K562 (cell line): ENCODE data around the gene CNMD. TPM values are rescaled to one million over a fixed set of nuclear protein-coding genes. Genes with fewer than 3 reads are reported as not detected.

Experiments
- ATAC-seq: fragments of 200-7000 bp; cut with Tn5 transposase; 3 replicates; pipeline ENCODE4 v1.9.1; 2020; ENCODE audit warnings: moderate library complexity
- BruUV-seq: library from RNA; stranded (reverse); fragments of 400-500 nt; replicated peaks from 2 replicates; lab custom pipeline; 2021; lab: Mats Ljungman, UMichigan
- CTCF ChIA-PET: fragments of 300-600 bp; formaldehyde crosslinking; extraction: SDS; loops from one replicate; lab custom pipeline; 2021; ENCODE audit warnings: low intra/inter-chr PET ratio; lab: Yijun Ruan, JAX
- POLR2A ChIA-PET: fragments of 300-600, 350-650 bp; sonication (Branson Sonifier 250); formaldehyde crosslinking; extraction: SDS; loops from one replicate; lab custom pipeline; 2021; ENCODE audit warnings: antibody characterized with exemption, inconsistent platforms; lab: Yijun Ruan, JAX
- DNase-seq, 4 experiments: peaks; one replicate each; pipeline versions ENCODE4 v3.0.0 to v3.0.0-alpha.2; 2011 to 2018; ENCODE audit warnings: low spot score in 3 of 4, mixed read lengths in 3 of 4; ENCODE audit errors: extremely low read depth in 1 of 4
- FAIRE-seq: peaks from 2 replicates; lab custom pipeline; 2011; peaks lifted over from hg19 to GRCh38; lab: Jason Lieb, UNC
- H2AFZ ChIP-seq: 2 replicates; pipeline ENCODE4 v1.6.0; 2011; ENCODE audit warnings: low read depth, low read length, control low read depth, inconsistent platforms
- H3K27ac ChIP-seq: fragments of 200-600 bp; 3 replicates; pipeline ENCODE4 v1.8.0; 2011; ENCODE audit warnings: low read depth, mild to moderate bottlenecking, control low read depth, inconsistent platforms, low read length, moderate library complexity, mixed read lengths; ENCODE audit errors: extremely low read depth
- H3K27me3 ChIP-seq, 2 experiments: fragments of 300-600 bp in 1 of 2; 2 replicates in 1 of 2; 3 replicates in 1 of 2; pipeline versions ENCODE4 v1.6.0 to v1.8.0; 2011; ENCODE audit warnings: inconsistent platforms in 2 of 2, low read length in 2 of 2, mild to moderate bottlenecking in 1 of 2, mixed read lengths in 1 of 2, moderate library complexity in 1 of 2; ENCODE audit not compliant: control insufficient read depth in 2 of 2, insufficient read depth in 2 of 2
- H3K36me3 ChIP-seq: fragments of 300-600 bp; 3 replicates; pipeline ENCODE4 v1.8.0; 2011; ENCODE audit warnings: mild to moderate bottlenecking, low read length, inconsistent platforms; ENCODE audit not compliant: control insufficient read depth, insufficient read depth
- H3K4me1 ChIP-seq, 2 experiments: fragments of 200-600 bp in 1 of 2; replicated peaks in 1 of 2; 2 replicates in 1 of 2; 3 replicates in 1 of 2; pipeline versions ENCODE4 v1.5.1 to v1.8.0; 2011; ENCODE audit warnings: inconsistent platforms in 2 of 2, low read length in 2 of 2, mild to moderate bottlenecking in 1 of 2, mixed read lengths in 1 of 2, moderate library complexity in 1 of 2; ENCODE audit not compliant: control insufficient read depth in 2 of 2, insufficient read depth in 2 of 2
- H3K4me2 ChIP-seq: 2 replicates; pipeline ENCODE4 v1.6.1; 2011; ENCODE audit warnings: low read length, control low read depth, inconsistent platforms, mixed read lengths; ENCODE audit not compliant: insufficient read depth
- H3K4me3 ChIP-seq: fragments of 200-600 bp; sonication (generic), shearing (Covaris generic); 2 replicates; pipeline ENCODE4 v1.5.1; 2016; ENCODE audit warnings: control low read depth, inconsistent platforms
- H3K79me2 ChIP-seq: fragments of 200-600 bp; 3 replicates; pipeline ENCODE4 v1.8.0; 2011; ENCODE audit warnings: low read length, inconsistent platforms; ENCODE audit not compliant: control insufficient read depth, insufficient read depth
- H3K9ac ChIP-seq, 2 experiments: 2 replicates each; pipeline versions ENCODE4 v1.6.0 to v1.6.1; 2011; ENCODE audit warnings: low read depth in 2 of 2, low read length in 2 of 2, control low read depth in 1 of 2, inconsistent platforms in 1 of 2, mild to moderate bottlenecking in 1 of 2, mixed read lengths in 1 of 2; ENCODE audit not compliant: insufficient read depth in 1 of 2
- H3K9me1 ChIP-seq: one replicate; pipeline ENCODE4 v1.6.0; 2011; ENCODE audit warnings: inconsistent platforms, mild to moderate bottlenecking, low read length, moderate library complexity; ENCODE audit not compliant: control insufficient read depth, insufficient read depth
- H3K9me3 ChIP-seq: replicated peaks from 2 replicates; pipeline ENCODE4 v1.5.1; 2011; ENCODE audit warnings: low read depth, low read length, inconsistent platforms; ENCODE audit not compliant: control insufficient read depth, insufficient read depth
- H4K20me1 ChIP-seq: replicated peaks from 2 replicates; pipeline ENCODE4 v1.6.1; 2011; ENCODE audit warnings: low read length, inconsistent platforms, mixed read lengths; ENCODE audit not compliant: control insufficient read depth, insufficient read depth
- KLF6 ChIP-seq: fragments of 250-450 bp; sonication (Bioruptor Pico); IDR thresholded peaks from 2 replicates; pipeline ENCODE4 v1.4.0; 2020; ENCODE audit warnings: mild to moderate bottlenecking, moderate library complexity, borderline replicate concordance
- MYC ChIP-seq, 2 experiments: fragments of 250-450 bp in 1 of 2; sonication (Bioruptor Pico) in 1 of 2; IDR thresholded peaks; 2 replicates each; pipeline versions ENCODE4 v1.5.1 to v1.6.1; 2012 to 2021; ENCODE audit warnings: low read depth in 2 of 2, borderline replicate concordance in 1 of 2, improper control_type of control experiment in 1 of 2, low read length in 1 of 2, mild to moderate bottlenecking in 1 of 2, moderate library complexity in 1 of 2
- SMAD3 ChIP-seq: fragments of 450-650 bp; formaldehyde crosslinking; conservative IDR thresholded peaks from 2 replicates; pipeline ENCODE4 v1.4.0; 2020; ENCODE audit warnings: mild to moderate bottlenecking
- TAL1 ChIP-seq: fragments of 450-650 bp; IDR thresholded peaks from 2 replicates; pipeline ENCODE4 v1.6.1; 2016; ENCODE audit warnings: mild to moderate bottlenecking
- TGIF2 ChIP-seq: sonication (generic); formaldehyde crosslinking; IDR thresholded peaks from 2 replicates; pipeline ENCODE4 v1.8.1; 2022; ENCODE audit warnings: mild to moderate bottlenecking, missing genetic modification reagents, moderate library complexity
- YY1 ChIP-seq, 3 experiments: IDR thresholded peaks; 2 replicates each; pipeline ENCODE4 v1.6.1; 2011; ENCODE audit warnings: low read length in 2 of 3, mild to moderate bottlenecking in 2 of 3, moderate library complexity in 2 of 3, borderline replicate concordance in 1 of 3, control low read depth in 1 of 3, low read depth in 1 of 3; ENCODE audit not compliant: insufficient read depth in 3 of 3, insufficient replicate concordance in 2 of 3, control insufficient read depth in 1 of 3, insufficient read length in 1 of 3; ENCODE audit errors: extremely low read depth in 1 of 3
- ZBTB33 ChIP-seq: sonication (generic); formaldehyde crosslinking; IDR thresholded peaks from 2 replicates; pipeline ENCODE4 v1.8.1; 2023; ENCODE audit warnings: mild to moderate bottlenecking, missing genetic modification reagents
- ZNF324 ChIP-seq: fragments of 250-450 bp; sonication (Bioruptor Pico); IDR thresholded peaks from 2 replicates; pipeline ENCODE4 v1.4.0; 2020; ENCODE audit warnings: mild to moderate bottlenecking
- ZNF354B ChIP-seq: fragments of 250-450 bp; sonication (Bioruptor Pico); IDR thresholded peaks from 2 replicates; pipeline ENCODE4 v1.4.0; 2020
- ZNF444 ChIP-seq: fragments of 250-450 bp; sonication (Bioruptor Pico); IDR thresholded peaks from 2 replicates; pipeline ENCODE4 v1.4.0; 2020; ENCODE audit warnings: mild to moderate bottlenecking, moderate library complexity
- WGBS: fragments of 100-300 bp; shearing (Covaris generic); methylation state at CpG from one replicate; pipeline ENCODE4 v1.1.6; 2016; ENCODE audit warnings: low coverage, mixed read lengths; ENCODE audit not compliant: insufficient coverage; ENCODE audit errors: missing lambda C conversion rate; 5-methylcytosine and 5-hydroxymethylcytosine counted together
- in situ Hi-C: fragments of 300-500 bp; cut with MboI; formaldehyde crosslinking; loops from 4 replicates; pipeline ENCODE4 v1.15.0; 2018; ENCODE audit warnings: inconsistent platforms, mixed read lengths
- intact Hi-C: fragments of 100-400 bp; cut with micrococcal nuclease; formaldehyde crosslinking; loops from 2 replicates; pipeline ENCODE4 v1.14.2; 2022
- polyA plus RNA-seq, 8 experiments: library from polyadenylated mRNA; depleted of rRNA in 4 of 8; stranded (reverse) in 5 of 8; unstranded in 3 of 8; fragments of >200 nt; fragmentation: Nextera tagmentation in 2 of 8; fragmentation: Illumina TruSeq in 1 of 8; extraction: Ambion mirVana in 2 of 8; extraction: Trizol in 1 of 8; gene quantifications; 2 replicates each; pipeline versions ENCODE4 v1.2.1 to v1.2.3, GENCODE V29; 2011 to 2014; ENCODE audit warnings: inconsistent platforms in 1 of 8, missing spikeins in 1 of 8
- total RNA-seq, 7 experiments: library from RNA; depleted of rRNA in 6 of 7; stranded (reverse); fragments of >200 nt in 6 of 7; fragmentation: Illumina TruSeq in 2 of 7; extraction: Trizol in 2 of 7; gene quantifications; 2 replicates each; pipeline versions ENCODE4 v1.2.1 to v1.2.3, GENCODE V29; 2011 to 2021; ENCODE audit warnings: low replicate concordance in 1 of 7
- TF ChIP-seq, protein P1 (sequence below): fragments of 250-450 bp; sonication (Bioruptor Pico); IDR thresholded peaks from 2 replicates; pipeline ENCODE4 v1.8.0; 2022; ENCODE audit warnings: inconsistent platforms
- TF ChIP-seq, protein P2 (sequence below): fragments of 450-650 bp; formaldehyde crosslinking; IDR thresholded peaks from 2 replicates; pipeline ENCODE4 v1.4.0; 2022; ENCODE audit warnings: missing genetic modification characterization
- TF ChIP-seq, protein P3 (sequence below): fragments of 250-450 bp; sonication (Bioruptor Pico); IDR thresholded peaks from 2 replicates; pipeline ENCODE4 v1.6.1; 2021; ENCODE audit warnings: mild to moderate bottlenecking
- TF ChIP-seq, protein P4 (sequence below): sonication (generic); formaldehyde crosslinking; IDR thresholded peaks from 2 replicates; pipeline ENCODE4 v1.8.1; 2022; ENCODE audit warnings: missing genetic modification reagents

CNMD gene
- total and polyA plus RNA-seq, 9 of the 15 experiments (the other 6 are each of a cell fraction or from before 2014, with no cell fraction given), result not detected

DNA sequence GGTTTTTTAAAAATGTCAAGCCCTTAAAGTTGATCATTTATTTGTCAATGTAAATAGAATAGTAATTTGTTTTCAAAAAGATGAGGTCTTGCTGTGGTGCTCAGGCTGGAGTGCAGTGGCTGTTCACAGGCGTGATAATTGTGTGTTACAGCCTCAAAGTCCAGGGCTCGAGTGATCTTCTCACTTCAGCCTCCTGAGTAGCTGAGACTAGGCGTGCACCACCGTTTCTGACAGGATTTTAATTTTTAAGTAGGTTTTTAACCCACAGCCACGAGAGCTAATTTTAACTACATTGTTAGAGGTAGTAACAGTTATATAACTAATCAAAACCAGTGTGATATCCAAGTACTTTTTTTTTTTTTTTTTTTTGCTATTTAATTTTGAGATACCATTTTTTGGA, 43.1 kb downstream of the CNMD start:
- in situ Hi-C loops (no loop called here), intact Hi-C loops (no loop called here)
- H4K20me1 ChIP-seq, result no peaks in the 10 kb centered on the region
- H3K27ac ChIP-seq, result no peak overlapping the region
- BruUV-seq, result no TSS peak
- FAIRE-seq (no peak), DNase-seq (no peak), ATAC-seq (no peak)
- H3K4me3 ChIP-seq, result no peak overlapping the region
- no peak overlapping the region for H3K4me2 ChIP-seq
- no peaks in the 10 kb centered on the region for H3K36me3 ChIP-seq
- ChIA-PET POLR2A (no interaction called here), CTCF (no interaction called here)
- TF ChIP-seq YY1 (IDR thresholded peaks at IDR 0.05; ENCODE audit: borderline replicate concordance in 1 of 3, control insufficient read depth in 1 of 3, extremely low read depth in 1 of 3, insufficient read depth in 3 of 3, insufficient read length in 1 of 3, insufficient replicate concordance in 2 of 3, low read depth in 1 of 3, low read length in 2 of 3) (no peak), ZNF324 (no peak), ZNF354B (CRISPR knock-in tag) (no peak), KLF6 (CRISPR knock-in tag) (no peak), ZBTB33 (no peak), SMAD3 (CRISPR knock-in tag) (no peak), MYC (IDR thresholded peaks at IDR 0.05; ENCODE audit: low read depth, low read length) (no peak), MYC (CRISPR knock-in tag; IDR thresholded peaks at IDR 0.05; ENCODE audit: borderline replicate concordance, low read depth) (no peak), ZNF444 (CRISPR knock-in tag) (no peak), TAL1 (no peak), TGIF2 (CRISPR knock-in tag) (no peak)
- TF ChIP-seq, protein P1, sequence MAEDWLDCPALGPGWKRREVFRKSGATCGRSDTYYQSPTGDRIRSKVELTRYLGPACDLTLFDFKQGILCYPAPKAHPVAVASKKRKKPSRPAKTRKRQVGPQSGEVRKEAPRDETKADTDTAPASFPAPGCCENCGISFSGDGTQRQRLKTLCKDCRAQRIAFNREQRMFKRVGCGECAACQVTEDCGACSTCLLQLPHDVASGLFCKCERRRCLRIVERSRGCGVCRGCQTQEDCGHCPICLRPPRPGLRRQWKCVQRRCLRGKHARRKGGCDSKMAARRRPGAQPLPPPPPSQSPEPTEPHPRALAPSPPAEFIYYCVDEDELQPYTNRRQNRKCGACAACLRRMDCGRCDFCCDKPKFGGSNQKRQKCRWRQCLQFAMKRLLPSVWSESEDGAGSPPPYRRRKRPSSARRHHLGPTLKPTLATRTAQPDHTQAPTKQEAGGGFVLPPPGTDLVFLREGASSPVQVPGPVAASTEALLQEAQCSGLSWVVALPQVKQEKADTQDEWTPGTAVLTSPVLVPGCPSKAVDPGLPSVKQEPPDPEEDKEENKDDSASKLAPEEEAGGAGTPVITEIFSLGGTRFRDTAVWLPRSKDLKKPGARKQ (CRISPR knock-in tag), result no peak
- TF ChIP-seq, protein P2, sequence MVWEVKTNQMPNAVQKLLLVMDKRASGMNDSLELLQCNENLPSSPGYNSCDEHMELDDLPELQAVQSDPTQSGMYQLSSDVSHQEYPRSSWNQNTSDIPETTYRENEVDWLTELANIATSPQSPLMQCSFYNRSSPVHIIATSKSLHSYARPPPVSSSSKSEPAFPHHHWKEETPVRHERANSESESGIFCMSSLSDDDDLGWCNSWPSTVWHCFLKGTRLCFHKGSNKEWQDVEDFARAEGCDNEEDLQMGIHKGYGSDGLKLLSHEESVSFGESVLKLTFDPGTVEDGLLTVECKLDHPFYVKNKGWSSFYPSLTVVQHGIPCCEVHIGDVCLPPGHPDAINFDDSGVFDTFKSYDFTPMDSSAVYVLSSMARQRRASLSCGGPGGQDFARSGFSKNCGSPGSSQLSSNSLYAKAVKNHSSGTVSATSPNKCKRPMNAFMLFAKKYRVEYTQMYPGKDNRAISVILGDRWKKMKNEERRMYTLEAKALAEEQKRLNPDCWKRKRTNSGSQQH (CRISPR knock-in tag), result no peak
- TF ChIP-seq, protein P3, sequence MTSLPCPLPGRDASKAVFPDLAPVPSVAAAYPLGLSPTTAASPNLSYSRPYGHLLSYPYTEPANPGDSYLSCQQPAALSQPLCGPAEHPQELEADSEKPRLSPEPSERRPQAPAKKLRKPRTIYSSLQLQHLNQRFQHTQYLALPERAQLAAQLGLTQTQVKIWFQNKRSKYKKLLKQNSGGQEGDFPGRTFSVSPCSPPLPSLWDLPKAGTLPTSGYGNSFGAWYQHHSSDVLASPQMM (CRISPR knock-in tag), result no peak
- TF ChIP-seq, protein P4, sequence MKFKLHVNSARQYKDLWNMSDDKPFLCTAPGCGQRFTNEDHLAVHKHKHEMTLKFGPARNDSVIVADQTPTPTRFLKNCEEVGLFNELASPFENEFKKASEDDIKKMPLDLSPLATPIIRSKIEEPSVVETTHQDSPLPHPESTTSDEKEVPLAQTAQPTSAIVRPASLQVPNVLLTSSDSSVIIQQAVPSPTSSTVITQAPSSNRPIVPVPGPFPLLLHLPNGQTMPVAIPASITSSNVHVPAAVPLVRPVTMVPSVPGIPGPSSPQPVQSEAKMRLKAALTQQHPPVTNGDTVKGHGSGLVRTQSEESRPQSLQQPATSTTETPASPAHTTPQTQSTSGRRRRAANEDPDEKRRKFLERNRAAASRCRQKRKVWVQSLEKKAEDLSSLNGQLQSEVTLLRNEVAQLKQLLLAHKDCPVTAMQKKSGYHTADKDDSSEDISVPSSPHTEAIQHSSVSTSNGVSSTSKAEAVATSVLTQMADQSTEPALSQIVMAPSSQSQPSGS, result no peak
- H3K9ac ChIP-seq, result no peak overlapping the region
- WGBS, result 89% methylated on average over 3 of the region's 5 CpGs
- no peaks in the 10 kb centered on the region for H3K9me3 ChIP-seq
- no peak overlapping the region for H2AFZ ChIP-seq
- H3K27me3 ChIP-seq, result no peaks in the 10 kb centered on the region
- H3K4me1 ChIP-seq, result no peaks in the 10 kb centered on the region
- H3K79me2 ChIP-seq, result no peaks in the 10 kb centered on the region
- no peaks in the 10 kb centered on the region for H3K9me1 ChIP-seq
